NCI-H524 (cell line): ENCODE data around the gene POMZP3.
"Not testable (repeated sequence)": the region's sequence is repeated elsewhere in the genome, so short reads cannot be mapped to it uniquely, and the experiment has no call there.

ENCODE experiments used
- DNase-seq, 2 experiments: peaks; one replicate each; lab custom pipeline; 2025; lab: John Stamatoyannopoulos, UW

POMZP3 gene

DNA sequence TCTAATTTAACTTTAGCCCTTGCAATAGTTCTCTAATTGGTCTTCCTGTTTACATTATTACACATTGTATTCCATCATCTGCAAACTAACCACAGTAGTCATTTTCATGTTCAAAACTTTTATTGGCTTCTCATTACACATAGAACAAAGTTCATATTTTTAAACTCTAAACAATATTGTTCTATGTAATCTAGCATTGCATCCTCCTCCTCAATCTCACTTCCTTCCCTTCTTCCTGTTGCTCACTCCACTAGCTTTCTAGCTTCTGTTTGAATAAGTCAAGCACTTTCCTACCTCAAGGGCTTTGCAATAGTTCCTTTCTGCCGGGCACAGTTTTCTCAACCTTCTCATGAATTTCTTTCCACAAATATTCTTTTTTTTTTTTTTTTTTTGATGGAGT, 38.5 kb downstream of the POMZP3 start:
- DNase-seq = not testable (repeated sequence)

DNA sequence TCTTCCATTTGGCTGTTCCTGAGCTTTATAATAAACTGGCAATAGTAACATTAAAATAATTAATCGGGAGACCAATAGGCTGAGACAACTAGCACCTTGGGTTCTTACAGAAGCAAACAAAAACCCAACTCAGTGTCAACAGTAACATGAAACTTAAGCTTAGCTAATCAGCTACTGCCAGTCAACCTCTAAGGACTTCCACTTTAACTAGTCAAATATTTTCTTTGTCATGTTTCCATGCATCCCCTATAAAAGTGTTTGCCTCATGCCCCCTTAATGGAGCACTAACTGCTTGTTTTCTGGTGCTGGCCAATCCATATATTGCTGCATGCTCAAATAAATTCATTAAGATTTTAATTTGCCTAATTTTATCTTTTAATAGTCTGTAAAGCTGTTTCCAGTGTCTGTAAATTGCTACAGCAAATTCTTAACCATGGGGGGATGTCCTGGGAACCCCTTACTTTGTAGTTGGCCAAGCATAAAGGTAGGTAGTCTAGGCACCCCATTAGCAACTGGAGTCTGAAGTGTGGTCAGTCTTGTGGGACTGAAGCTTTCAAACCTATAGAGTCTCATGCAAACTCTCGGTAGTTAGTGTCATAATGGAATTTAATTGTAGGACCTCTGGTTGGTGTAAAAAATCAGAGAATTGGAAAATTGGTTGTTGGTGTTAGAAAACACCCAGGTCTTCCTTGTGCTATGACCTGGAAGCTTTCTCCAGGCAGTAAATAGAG, 40.3 kb downstream of the POMZP3 start:
- not testable (repeated sequence) for DNase-seq

DNA sequence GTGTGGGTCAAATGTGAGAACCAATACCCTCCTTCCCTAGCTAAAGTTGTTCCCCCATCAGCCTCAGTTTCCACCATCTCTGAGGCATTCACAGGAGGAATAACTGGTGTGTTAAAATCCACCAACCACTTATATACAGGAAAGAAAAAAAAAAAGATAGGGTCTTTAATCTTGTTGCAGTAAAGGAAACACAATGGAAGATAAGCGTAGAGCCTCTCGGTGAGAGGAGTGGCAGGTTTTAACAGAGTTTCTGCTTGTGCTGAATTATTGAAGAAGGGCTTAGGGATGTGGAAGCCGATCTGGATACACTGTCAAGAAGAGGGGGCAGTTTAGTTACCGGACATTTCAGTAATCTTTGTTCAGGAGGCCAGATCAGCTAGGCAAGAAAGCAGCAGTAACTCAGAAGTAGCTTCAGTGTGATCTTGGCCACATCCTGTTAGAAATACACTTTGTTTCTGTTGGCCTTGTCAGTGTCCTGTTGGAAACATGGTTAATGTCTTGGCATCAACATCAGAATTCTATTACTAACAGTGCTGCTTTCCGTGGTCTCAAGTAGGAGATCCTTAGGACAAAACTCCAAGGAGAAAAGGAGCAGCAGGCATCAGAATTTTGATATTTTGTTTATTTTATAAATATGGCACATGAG, 43.3 kb downstream of the POMZP3 start:
- DNase-seq = not testable (repeated sequence)

DNA sequence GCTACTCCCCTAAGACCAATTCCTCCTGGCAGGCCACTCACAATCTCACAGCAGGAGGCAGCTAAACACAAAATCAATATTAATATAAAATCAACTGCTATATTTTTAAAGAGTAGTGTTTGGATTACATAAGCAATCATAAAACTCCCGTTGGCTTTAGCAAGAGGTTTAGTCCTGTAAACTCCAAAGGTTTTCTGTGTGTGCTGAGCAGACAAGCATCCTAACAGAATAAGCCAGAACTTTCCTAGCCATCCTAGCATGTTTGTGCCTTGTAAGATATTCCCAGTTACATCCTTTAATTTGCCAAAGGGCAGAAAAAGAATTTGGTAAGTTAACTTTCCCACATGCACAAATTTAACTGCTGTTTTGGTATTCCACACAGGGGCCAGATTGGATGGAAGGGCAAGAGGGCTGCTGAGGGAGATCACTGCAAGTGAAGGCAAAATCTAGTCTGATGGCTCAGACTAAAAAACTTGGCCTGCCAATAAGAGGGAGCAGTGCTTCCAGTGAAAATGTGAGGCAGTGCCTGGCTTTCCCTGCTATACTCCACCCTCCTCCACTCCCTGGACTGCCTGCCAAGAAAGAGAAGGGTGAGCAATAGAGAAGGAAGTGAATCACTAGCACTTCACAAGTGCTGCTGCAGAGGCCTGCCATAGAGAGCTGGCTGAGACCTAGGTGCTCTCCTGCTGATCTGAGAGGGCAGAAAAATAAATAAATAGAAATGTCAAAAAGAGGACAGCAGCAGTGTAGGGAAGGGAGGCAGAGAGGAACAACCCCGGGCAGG, 44.0 kb downstream of the POMZP3 start:
- DNase-seq = not testable (repeated sequence)

DNA sequence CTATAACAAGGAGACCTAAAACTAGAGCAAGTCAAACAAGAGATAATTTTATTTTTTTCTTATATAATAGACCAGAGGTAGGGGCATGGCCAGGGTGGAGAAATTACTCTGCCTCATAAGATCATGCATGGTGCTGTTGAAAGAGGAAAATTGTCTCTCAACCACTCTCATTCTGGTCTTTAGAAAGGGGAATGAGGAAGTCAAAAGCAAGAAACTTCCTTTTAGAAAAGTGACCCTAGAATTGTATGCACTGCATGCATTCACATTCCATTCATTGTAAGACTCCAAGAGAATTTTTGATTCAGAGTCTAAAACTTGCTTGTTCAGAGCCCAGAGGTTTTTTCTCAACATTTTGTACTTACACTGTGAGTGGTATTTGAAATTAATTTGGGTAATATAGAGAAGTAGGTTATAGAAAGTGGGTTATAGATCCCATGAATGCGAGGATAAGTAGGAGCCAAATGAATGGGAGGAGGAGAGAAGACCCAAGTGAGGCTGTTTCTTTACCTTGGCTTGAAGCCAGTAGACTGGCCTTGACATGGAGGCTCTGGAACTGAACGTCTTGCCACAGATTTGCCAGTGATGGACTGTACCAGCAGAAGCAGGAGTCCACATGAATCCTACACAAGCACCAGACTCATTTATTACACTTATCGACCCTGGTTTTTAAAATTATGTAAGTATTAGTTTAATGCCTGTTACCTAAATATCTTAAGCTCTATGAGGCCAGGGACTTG, 51.0 kb downstream of the POMZP3 start:
- DNase-seq = not testable (repeated sequence)

DNA sequence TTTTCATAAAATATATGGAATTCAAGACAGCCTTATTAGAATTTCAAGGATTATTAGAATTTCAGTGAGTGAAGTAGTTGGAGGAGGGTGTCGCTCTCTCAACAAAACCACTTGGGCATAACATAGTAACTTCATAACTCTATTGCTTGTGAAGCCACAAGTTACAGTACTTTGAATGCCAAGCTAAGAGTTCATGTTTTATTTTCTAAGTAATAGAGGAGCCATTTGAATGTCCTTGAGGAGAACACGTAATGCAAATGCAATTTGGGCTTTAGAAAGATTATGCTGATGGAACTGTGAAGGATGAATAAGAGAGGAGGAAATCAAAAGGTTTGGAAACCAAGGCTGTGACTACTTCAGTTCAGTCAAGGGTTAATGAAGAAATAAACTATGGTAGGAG, 51.6 kb downstream of the POMZP3 start:
- not testable (repeated sequence) for DNase-seq

DNA sequence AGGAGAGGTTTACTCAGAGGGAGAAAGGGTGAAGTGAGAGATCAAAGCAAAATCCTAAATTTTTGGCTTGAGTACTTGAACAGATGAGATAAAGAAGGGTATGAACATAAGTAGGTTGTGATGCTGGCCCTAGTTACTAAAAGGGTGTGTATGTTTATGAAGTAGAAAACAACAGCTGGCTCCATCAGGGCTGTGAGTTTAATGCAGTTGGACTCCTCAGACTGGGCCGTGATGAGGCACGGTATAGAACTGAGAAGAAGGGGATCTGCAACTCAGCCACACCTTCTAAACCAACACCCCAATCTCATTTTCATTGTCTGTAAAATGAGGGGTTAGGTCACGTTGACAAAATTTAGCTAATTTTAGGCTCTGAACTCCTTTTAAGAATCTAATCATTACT, 54.8 kb downstream of the POMZP3 start:
- not testable (repeated sequence) for DNase-seq

DNA sequence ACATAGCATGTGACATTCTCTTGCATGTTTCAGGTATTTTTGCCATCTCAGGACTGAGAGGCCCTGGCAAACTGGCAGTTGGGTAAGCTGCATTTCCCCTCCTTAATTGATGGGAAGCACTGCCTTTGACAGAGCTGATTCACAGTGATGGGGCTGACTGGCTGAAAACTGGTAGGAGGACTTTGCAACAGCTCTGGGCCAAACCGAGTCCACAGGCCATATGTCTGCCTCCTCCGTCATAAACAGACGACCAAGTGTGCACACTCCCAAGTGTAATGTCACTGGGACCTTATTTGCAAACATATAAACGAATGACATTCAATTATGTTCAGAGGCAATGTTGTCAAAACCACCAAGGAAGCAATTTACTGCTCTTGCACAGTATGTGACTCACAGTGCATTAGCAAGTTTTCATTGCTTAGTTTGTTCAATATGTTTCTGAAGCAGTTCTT, 56.7 kb downstream of the POMZP3 start:
- DNase-seq = not testable (repeated sequence)

DNA sequence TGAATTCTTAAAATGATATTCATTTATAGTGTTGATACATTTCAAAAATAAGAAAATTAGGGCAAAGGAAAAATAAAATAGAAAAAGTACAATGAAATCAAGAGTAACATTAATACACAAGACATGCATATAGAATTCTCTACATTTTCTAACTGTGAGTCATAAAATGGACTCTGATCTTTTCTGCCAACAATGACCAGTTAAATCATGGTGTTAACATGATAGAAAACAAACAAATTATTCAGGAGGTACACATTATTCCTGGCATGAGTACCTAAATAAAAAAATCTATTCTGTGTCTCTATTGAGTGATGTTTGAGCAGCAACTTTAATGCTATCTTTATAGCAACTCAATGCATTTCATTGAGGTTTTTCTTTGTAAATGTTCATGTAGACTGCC, 58.3 kb downstream of the POMZP3 start:
- DNase-seq = not testable (repeated sequence)

DNA sequence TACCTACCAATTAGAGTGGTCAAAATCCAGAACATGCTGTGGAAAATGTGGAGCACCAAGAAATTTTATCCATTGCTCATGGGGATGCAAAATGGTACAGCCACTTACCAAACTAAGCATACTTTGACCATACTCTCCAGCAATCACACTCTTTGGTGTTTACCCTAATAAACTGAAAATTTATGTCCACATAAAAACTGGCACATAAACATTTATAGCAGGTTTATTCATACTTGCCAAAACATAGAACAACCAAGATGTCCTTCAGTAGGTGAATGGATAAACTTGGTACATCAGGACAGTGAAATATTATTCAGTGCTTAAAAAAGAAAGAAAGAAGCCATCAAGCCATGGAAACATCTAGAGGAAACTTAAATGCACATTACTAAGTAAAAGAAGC, 59.3 kb downstream of the POMZP3 start:
- not testable (repeated sequence) for DNase-seq

DNA sequence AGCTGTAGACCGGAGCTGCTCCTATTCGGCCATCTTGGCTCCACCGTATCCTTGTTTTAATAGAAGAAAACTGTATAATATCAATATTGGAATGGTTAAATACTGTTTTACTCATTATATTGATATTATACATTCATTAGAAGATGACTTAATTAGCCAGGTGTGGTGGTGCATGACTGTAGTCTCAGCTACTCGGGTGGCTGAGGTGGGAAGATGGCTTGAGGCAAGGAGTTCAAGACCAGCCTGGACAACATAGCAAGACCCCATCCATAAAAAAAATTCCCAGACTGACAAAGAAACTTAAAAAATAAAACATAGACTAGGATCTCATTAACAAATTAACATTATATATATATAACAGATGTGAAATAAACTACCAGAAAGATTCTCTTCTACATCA, 59.8 kb downstream of the POMZP3 start:
- DNase-seq = not testable (repeated sequence)

DNA sequence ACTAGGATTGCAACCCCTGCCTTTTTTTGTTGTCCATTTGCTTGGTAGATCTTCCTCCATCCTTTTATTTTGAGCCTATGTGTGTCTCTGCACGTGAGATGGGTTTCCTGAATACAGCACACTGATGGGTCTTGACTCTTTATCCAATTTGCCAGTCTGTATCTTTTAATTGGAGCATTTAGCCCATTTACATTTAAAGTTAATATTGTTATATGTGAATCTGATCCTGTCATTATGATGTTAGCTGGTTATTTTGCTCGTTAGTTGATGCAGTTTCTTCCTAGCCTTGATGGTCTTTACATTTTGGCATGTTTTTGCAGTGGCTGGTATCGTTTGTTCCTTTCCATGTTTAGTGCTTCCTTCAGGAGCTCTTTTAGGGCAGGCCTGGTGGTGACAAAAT, 62.1 kb downstream of the POMZP3 start:
- DNase-seq = not testable (repeated sequence)

DNA sequence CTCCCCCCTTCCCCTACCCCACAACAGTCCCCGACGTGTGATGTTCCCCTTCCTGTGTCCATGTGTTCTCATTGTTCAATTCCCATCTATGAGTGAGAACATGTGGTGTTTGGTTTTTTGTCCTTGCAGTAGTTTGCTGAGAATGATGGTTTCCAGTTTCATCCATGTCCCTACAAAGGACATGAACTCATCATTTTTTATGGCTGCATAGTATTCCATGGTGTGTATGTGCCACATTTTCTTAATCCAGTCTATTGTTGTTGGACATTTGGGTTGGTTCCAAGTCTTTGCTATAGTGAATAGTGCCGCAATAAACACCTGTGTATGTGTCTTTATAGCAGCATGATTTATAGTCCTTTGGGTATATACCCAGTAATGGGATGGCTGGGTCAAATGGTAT, 65.7 kb downstream of the POMZP3 start:
- DNase-seq = not testable (repeated sequence)

DNA sequence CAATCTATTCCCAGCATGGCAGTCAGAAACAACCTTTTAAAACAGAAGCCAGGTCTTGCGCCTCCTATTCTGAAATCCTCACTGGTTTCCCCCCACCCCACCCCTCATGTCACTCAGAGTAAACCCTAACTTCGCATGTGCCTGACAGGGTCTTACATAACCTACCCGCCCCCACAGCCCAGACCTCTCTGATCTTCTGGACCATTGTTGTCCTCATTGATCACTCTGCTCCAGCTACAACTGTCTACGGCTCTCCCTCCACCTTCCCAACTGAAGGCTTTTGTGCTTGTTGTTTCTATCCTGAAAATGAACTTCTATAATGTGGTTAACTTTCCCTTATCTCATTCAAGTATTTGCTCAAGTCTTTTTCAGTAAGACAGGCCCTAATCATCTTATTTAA, 66.9 kb downstream of the POMZP3 start:
- DNase-seq = not testable (repeated sequence)
